NCI-H82 (cell line): ENCODE results near the gene RTN4.

Experiments
- DNase-seq: peaks from one replicate; lab custom pipeline; 2025; lab: John Stamatoyannopoulos, UW

Gene RTN4

DNA sequence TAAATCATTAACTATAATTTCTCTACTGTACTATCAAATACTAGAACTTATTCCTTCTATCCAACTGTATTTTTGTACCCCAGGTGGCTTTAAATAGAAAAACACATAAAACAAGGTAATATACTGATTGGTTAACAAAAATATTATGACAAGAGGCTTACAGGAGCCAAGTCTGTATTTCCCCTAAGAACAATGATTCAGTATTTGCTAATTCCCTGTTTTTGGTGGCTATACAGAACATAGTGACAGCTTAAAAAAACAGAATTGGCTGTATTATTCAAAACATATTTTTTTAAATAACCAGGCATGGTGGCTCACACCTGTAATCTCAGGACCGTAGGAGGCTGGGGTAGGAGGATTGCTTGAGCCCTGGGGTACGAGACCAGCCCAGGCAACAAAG lies 16.3 kb downstream of the RTN4 start:
- DNase-seq = no peak

DNA sequence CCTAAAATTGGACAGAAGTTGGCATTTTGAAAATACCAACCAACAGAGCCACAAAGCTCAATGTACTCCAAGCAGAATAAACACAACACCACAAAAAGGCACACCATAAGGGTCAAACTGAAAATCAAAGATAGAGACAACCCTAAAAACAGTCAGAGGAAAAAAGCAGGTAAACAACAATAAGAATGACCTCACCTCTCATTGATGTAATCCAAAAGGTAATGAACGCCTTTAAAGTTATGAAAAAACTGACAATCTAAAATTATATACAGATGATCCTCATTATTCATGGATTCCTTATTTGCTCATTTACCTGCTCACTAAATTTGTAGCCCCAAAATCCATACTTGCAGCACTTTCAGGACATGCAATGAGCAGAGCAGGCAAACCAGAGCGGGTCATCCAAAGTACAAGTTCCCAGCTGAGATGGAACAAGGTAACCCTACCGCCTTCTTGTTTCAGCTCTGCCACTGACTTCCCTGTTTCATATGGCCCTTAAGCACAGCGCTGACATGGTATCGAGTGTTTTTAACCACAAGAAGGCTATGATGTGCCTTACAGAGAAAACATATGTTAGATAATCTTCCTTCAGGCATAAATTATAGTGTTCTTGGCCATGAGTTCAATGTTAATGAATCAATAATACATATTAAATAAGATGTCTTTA lies 17.0 kb downstream of the RTN4 start:
- DNase-seq = no peak

DNA sequence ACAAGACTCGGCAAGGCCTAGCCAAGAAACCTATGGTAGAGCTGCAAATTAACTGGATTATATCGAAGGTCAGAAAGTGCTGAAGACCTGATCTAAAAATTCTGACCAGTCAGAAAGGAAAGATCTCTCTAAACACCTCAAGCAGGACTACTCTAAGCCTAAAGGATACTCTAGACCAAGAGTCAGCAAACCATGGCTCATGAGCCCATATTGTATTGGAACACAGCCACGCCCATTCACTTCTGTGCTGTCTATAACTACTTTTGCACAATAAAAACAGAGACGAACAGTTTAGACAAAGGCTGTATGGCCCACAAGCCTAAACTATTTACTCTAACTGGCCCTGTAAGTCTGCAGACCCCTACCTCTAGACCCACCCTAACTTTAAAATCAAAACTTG lies 18.7 kb downstream of the RTN4 start:
- DNase-seq = no peak

DNA sequence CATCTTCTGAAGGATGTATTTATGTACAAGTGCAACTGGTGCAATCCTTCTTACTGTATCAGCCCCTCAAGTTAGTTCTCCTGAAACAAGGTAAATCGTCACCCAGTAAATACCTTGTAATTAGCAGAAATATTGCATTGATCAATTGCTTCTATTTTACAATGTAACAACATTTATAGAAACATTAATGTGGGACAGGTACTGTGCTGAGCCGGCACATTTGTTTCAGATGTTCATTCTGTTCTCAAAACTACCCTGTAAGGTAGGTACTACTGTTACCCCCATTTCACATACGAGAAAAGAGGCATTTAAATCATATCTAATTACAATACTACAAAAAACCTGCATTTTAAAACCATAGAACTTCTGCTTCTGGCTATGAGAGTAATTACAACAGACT lies 19.5 kb downstream of the RTN4 start:
- DNase-seq = no peak

DNA sequence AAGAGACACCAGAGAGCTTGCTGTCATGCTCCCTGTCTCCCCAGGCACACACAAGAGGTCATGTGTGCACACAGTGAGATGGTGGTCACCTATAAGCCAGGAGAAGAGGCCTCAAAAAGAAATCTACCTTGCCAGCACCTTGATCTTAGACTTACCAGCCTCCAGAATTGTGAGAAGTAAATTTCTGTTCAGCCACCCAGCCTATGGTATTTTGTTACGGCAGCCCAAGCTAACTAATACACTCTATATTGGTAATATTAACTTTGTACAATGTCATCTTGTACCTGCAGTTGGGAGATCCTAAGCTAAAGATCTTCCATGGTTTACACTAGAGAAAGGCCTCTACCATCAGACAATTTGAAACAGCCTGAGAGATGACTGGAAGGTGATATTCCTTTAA lies 21.2 kb downstream of the RTN4 start:
- no peak for DNase-seq

DNA sequence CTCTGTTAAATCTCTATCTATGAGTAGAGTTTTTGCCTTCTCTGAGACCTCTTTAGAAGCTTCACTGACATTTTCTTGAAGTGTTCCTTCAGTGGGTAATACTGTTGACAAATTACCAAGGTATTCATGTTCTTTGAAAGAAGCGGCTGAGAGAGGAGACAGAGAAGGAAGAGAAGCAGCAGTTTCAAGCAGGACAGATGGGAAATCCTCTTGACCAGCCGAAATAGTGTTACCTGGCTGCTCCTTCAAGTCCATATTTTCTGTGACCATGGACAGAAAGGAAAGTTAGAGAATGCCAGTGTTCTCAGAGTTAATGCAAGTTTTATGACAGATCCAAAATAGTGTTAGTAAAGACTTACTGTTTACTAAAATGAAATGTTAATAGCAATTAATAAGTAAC lies 23.0 kb downstream of the RTN4 start:
- no peak for DNase-seq

DNA sequence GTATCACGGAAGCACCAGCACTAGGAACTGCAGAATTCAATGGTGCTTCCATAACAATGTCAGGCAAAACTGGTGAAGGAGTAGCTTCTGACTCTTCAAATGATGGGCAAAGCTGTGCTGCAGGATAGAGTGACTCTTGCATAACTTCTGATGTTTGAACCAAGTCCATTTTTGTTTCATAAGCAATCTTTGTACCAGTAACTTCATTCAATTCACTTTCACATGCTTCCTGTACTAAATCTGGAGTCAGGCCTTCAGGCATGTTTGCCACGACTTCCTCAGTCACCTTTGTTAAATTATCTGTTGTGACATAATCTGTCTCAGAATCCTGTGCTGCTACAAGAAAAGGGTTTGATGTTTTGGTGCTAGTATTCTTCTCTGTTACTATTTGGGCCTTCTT lies 24.0 kb downstream of the RTN4 start:
- DNase-seq = no peak

DNA sequence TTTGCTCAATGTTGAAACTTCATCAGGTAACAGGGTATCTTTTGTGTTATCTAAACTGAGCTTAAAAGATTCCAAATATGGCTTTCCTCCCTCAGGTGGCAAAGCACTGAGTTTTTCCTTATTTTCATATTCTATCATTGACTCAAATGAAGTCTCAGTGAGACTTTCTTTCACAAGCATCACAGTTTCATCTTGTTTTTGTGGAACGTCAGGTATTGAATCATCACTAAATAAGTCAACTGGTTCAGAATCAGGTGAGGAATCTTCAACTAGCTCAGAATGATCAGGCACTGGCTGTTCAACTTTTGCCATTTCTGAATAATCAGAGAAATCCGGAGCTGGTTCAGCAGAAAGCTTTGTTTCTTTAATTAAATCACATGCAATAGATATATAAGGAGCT lies 24.6 kb downstream of the RTN4 start:
- no peak for DNase-seq

DNA sequence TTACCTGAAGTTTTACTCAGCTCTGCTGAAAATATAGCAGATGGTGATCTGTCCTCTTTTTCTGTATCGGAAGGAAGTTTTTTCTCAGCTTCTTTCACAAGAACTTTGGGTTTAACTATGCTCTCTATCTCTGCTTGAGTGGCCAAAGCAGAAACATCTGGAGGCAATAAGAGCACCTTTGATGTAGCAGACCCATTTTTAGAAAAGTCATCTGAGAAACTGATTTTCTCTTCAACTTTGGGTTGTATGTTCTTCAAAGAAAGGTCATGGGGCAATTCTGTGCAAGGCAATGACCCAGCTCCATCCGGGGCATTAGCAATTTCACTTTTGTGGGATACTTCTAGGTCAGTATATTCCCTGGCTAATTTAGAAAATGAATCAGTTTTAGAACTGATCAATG lies 25.2 kb downstream of the RTN4 start:
- no peak for DNase-seq

DNA sequence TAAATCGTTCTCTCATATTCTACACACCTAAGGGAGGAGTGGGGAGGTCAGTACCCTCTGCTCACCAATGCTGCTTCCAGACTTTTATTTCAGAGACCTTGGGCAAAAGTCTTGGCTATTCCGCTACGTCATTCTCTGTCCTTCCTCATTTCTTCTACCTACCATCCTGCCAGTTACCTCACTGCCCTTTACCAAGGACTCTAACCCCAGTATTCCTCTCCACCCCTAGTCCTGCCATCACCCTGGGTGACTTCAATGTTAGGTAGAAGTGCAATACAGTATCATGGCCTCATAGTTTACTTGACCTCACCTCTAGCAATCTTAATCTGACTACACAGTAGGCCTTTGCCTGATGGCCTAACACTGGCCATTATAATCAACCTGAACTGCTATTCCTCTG lies 27.8 kb downstream of the RTN4 start:
- DNase-seq = no peak

DNA sequence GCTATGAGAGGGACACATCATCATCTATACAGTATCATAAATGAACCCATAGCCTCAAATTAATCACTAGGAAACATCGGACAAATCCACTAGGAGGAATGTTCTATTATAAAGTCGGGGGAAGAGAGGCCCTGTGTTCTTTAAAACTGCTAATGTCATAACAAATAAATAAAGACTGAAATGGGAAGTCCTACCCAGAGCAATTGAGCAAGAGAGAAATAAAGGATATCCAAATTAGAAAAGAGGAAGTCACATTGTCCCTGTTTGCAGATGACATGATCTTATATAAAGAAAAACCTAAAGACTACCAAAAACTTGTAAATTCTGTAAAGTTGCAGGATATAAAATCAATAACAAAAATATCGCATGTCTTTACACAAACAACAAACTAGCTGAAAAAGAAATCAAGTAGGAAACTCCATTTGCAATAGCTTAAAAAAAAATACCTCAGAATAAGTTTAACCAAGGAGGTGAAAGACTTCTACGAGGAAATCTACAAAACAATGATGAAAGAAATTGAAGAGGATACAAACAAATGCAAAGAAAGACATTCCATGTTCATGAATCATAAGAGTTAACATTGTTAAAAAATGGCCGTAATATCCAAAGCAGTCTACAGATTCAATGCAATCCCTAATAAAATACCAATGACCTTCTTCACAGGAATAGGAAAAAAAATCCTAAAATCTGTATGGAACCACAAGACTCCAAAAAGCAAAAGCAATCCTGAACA lies 30.6 kb downstream of the RTN4 start:
- DNase-seq = no peak

DNA sequence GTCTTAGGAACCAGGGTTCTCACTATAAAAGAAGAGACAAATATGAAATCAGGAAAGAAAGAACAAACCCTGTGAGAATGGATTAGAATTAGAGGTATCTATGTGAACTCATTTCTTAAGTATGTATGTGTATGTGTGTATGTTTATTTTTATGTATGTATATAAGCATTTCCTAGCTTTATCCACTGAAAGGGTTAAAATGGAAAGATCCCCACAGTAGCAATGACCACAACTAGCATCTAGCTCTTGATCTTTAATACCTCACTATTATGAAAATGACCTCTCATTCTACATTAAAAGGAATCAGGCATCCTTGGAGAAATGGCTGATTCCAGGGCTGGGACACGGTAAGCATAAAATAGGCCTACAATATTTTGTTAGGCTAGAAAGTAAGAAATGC lies 31.6 kb downstream of the RTN4 start:
- no peak for DNase-seq

DNA sequence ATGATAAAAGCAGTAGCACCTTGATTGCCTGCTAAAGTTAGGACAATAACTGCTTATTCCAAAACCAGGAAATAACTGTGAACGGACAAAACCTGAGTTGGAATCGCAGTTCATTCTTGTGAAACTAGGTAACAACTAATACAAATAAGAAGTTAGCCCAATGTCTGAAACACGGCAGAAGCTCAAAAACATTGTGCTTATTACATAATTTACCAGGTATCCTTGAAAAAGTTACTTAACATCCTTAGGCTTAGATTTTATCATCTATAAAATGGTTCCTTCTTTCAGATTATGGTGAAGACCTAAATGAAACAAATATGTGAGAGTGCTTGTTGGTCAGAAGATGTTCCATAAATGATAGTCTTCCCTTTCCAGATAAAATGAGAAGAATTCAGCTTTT lies 32.4 kb downstream of the RTN4 start:
- no peak for DNase-seq

DNA sequence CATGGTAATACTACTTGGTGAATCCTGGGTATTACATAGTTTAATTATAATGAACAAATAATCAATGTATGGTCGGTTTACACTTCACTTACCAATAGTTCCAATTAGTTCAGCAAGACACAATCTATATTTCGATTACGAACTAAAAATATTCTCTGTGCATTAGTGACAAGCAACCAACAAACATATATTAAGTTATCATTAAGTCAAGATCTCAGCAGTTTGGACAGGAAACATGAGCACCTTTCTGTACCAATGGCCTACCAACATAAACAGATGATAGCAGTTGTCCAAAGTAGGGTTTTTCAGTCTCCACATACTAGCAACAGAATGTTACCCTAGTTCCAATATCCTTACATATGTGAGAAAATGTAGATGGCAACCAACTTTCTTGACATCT lies 32.8 kb downstream of the RTN4 start:
- DNase-seq = no peak

DNA sequence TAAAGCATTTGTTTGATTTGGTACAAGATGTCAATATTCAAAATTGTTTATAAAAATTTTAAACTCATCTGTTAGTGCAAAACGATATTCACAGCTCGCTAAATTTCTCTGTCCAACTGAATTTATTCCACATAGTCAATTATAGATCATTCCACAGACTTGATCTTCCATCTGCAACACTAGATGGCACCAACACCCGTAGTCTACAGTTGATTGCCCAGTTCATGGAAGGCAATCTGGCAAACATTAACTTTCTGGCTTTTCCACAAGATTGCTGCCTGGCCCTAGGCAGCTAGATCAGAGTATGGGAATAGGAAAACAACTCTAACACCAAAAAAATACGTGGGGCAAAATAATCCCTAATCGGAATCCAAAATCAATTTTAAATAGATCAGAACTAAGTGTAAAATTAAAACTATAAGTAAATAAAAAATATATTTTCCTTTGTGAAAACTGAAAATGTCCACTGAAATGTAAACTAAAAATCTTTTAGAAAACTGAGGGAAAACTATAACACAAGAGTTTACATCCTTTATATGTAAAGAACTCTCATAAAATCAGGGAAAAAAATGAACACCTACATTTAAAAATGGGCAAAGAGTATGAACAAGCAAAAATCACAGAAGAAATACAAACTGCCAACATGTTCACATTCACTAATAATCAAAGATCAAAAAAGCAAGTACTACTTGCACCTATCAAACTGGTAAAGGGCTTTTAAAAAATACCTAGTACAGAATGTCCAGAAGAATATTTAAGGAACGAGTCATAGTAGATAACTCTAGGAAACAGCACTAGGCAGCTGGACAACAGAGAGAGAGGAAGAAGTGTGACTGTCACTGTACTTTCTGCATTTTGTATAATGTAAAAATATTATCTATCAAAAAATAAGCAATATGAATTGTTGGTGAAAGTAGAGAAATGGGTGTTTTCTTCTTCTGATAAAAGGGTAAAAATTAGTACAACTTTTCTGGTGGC lies 35.0 kb downstream of the RTN4 start:
- DNase-seq = peak; percentile 82

DNA sequence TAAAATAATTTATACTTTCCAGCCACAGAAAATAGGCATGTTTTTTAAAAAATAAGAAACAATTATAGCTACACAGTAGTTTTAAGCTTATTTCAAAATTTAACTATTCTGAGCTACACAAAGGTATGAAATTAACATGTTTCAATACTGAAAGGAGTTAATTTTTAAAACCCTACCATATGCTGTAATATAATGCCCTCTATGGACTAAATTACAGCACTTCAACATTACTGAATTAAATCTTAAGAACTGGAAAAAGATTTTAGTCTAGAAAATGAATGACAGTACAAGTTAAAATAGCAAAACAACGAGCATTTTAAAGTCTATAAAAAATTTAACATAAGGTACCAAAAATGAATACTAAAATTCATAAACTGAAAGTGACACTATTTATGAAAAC lies 36.3 kb downstream of the RTN4 start:
- DNase-seq = no peak

DNA sequence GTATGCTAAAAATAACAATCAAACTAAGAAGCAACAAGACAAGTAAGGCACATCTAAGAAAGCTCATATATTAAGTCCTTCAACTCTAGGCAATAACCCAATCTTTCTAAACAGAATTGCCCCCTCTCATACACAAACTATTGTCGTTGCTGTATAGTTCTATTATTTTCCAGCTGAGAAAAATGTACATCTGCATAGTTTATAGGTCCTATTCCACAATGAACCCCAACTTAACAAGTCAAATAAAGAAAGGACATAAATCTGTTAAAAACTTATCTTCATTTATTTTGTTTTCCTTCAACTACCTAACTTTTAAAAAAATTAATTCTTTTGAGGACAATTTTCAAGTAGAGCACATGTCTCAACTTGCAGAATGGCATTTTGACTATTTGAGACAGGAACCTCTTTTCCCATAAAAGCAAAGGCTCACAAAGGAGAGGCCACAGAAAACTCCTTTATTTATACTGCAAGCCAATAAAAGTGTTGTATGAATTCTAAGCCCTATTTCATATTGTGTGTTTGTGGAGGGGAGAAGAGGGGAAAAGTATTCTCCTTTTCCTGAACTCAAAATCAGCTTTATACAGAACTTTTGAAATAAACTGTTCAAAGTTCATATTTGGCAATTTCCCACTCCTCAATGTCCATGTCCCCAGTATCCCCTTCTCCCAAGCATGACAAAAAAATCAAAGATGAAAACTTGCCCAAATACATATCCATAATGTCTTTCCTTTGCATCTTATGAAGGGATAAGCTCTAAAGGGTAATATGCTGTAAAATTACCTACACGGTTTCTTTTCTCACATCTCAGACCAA lies 37.4 kb downstream of the RTN4 start:
- DNase-seq = no peak

DNA sequence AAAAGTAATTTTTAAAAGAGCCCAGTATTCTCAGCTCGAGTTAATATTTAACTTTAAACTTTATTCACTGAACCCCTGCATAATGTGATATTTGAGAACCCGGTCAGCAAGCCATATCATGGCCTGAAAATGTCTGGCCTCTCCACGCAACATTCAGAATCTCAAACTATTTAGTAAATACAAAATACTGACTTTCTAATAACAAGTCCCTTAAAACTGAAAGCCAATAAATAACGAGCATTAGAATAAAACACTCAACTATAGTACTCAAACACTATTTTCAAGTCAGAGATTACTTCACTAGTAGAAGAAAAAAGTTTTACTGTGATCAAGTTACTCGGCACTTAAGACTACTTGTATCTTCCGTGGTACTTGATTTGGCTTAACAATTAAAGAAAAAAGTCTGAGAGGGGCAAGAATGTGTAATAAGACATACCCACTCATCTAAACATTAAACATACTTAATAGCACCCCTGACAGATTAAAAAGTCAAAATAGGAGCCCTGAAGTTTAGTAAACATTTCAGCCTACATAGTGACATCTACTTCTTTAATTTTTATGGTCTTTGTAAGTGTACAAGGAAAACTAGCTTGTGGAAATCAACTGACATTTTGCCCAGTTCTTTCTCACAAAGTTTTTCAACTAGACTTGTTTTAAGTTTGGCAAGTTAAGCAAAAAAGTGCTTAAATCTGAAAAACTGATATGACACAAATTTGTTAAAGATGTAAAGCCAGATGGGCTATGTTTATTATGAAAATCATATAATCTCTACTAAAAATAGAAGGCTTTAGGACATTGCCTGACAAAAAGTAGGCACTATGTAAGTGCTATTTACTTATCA lies 38.2 kb downstream of the RTN4 start:
- no peak for DNase-seq

DNA sequence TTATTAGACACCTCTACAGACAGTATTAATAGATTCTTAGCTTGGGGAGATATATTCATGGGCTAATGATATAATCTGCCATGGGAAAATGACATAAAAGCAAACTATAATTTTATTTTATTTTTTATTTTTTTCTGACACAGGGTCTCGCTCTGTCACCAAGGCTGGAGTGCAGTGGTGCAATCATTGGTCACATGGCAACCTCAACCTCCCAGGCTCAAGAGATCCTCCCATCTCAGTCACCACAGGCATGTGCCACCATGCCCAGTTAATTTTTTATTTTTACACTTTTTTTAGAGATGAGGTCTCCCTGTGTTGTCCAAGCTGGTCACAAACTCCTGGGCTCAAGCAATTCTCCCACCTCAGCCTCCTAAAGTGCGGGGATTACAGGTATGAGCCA lies 39.3 kb downstream of the RTN4 start:
- DNase-seq = no peak

DNA sequence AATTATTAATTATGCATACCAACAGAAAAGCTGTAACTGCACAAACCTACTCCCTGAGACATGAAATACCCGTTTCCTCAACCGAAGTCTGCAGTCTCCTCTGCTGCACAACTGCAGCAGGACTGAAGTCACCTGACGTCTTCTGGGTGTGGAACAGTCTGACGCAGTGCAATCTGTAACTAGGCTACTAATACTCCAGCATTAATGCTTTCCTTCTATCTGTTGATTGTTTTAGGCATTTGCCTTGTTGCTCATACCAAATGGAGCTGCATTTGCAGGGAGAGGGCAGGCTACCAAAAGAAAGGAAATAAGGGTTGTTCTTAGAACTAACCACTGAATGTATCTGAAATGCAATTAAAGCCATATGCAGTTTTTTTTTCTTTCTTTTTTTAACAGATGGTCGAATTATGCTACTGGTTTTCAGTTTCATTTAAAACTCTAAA lies 40.1 kb downstream of the RTN4 start:
- DNase-seq = peak; percentile 70
